ENCODE data around the gene AGK. TPM values are rescaled to one million over a fixed set of nuclear protein-coding genes. Genes with fewer than 3 reads are reported as not detected.

Gene AGK
- total RNA-seq, 4 donors from 2014 or later = 15.3 to 42.7 (median 19.4) TPM

DNA sequence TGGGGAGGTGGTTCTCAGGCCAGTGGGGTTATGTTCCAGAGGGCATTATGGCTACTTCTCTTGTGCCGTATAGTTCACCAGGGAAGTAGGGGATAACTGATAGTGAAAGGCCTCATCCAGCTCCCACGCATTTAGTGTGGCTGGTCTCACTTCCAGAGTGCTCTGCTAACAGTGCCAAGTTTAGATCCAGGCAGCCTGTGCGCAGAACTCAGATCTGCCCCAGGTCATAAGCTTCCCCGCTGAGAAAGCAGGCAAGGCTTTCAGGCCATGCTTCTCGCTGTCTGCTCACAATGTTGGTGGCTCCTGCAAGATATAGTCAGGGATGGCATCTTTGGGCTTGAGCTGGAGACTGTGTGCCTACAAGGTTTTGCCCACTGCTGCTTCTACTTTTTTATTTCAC is 11.3 kb downstream of the AGK start:
- H3K27ac ChIP-seq = no peak overlapping the region
- no peaks in the 10 kb centered on the region for H3K27me3 ChIP-seq
- no peaks in the 10 kb centered on the region for H3K9me3 ChIP-seq
- 93% methylated on average over 5 of the region's 5 CpGs for WGBS
- no peak overlapping the region for H3K4me3 ChIP-seq
- DNase-seq (ENCODE audit: low spot score in 2 of 2) = no peak
- TF ChIP-seq POLR2AphosphoS5 (IDR thresholded peaks at IDR 0.05) = no peak
- TF ChIP-seq, protein P1, sequence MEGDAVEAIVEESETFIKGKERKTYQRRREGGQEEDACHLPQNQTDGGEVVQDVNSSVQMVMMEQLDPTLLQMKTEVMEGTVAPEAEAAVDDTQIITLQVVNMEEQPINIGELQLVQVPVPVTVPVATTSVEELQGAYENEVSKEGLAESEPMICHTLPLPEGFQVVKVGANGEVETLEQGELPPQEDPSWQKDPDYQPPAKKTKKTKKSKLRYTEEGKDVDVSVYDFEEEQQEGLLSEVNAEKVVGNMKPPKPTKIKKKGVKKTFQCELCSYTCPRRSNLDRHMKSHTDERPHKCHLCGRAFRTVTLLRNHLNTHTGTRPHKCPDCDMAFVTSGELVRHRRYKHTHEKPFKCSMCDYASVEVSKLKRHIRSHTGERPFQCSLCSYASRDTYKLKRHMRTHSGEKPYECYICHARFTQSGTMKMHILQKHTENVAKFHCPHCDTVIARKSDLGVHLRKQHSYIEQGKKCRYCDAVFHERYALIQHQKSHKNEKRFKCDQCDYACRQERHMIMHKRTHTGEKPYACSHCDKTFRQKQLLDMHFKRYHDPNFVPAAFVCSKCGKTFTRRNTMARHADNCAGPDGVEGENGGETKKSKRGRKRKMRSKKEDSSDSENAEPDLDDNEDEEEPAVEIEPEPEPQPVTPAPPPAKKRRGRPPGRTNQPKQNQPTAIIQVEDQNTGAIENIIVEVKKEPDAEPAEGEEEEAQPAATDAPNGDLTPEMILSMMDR (IDR thresholded peaks at IDR 0.05) = no peak
- H3K4me1 ChIP-seq = no peaks in the 10 kb centered on the region
- H3K36me3 ChIP-seq = peaks cover 32% of the 10 kb centered on the region

DNA sequence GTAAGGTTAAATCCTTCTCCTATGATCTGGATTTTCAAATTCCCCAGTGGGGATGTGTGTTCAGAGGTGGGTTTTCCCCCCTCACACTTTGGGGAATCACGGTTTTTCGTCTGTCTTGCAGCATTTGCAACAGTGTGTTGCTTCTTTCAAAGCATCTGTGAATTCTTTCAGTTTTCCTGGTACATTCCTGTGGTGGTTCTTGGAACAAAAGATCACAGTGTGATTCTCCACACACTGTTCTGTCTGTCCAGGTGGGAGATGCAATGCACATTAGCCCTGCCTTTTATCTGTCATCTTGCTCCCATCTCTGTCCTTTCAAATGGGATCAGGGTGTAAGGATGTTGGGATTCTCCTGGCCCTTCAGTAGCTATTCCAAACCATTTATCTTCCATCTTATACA is 11.8 kb downstream of the AGK start:
- Histone ChIP-seq H3K27me3 (no peaks in the 10 kb centered on the region), H3K4me1 (no peaks in the 10 kb centered on the region), H3K27ac (no peak overlapping the region), H3K4me3 (no peak overlapping the region), H3K36me3 (peaks cover 37% of the 10 kb centered on the region), H3K9me3 (no peaks in the 10 kb centered on the region)
- 75% methylated on average over 2 of the region's 2 CpGs for WGBS
- TF ChIP-seq, protein P1 (IDR thresholded peaks at IDR 0.05) = no peak
- TF ChIP-seq POLR2A (IDR thresholded peaks at IDR 0.05) (no peak), POLR2AphosphoS5 (IDR thresholded peaks at IDR 0.05) (no peak), EP300 (IDR thresholded peaks at IDR 0.05) (no peak)
- DNase-seq (ENCODE audit: low spot score in 2 of 2) = no peak

DNA sequence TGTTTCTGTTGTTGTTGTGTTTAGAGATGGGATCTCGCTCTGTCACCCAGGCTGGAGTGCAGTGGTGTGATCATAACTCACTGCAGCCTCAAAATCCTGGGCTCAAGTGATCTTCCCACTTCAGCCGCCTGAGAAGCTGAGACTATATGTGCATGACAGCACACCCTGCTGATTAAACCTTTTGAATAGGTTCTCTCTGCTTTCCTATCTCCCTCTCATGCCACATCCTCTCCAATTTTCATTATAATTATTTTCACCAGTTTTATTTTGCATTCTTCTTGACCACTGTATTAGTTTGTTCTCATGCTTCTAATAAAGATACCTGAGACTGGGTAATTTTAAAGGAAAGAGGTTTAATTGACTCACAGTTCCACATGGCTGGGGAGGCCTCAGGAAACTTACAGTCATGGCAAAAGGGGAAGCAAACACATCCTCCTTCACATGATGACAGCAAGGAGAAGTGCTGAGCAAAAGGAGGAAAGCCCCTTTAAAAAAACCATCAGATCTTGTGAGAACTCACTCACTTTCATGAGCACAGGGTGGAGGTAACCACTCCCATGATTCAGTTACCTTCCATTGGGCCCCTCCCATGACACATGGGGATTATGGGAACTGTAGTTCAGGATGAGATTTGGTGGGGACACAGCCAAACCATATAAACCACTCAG is 12.9 kb downstream of the AGK start:
- no peaks in the 10 kb centered on the region for H3K4me1 ChIP-seq
- no peak overlapping the region for H3K27ac ChIP-seq
- H3K36me3 ChIP-seq = peaks cover 40% of the 10 kb centered on the region
- H3K27me3 ChIP-seq = no peaks in the 10 kb centered on the region
- H3K4me3 ChIP-seq = no peak overlapping the region
- no peak for DNase-seq (ENCODE audit: low spot score in 2 of 2)
- 91% methylated on average over 2 of the region's 2 CpGs for WGBS
- no peaks in the 10 kb centered on the region for H3K9me3 ChIP-seq
- TF ChIP-seq POLR2A (IDR thresholded peaks at IDR 0.05) (no peak), EP300 (IDR thresholded peaks at IDR 0.05) (no peak), POLR2AphosphoS5 (IDR thresholded peaks at IDR 0.05) (no peak)
- TF ChIP-seq, protein P1 (IDR thresholded peaks at IDR 0.05) = no peak

DNA sequence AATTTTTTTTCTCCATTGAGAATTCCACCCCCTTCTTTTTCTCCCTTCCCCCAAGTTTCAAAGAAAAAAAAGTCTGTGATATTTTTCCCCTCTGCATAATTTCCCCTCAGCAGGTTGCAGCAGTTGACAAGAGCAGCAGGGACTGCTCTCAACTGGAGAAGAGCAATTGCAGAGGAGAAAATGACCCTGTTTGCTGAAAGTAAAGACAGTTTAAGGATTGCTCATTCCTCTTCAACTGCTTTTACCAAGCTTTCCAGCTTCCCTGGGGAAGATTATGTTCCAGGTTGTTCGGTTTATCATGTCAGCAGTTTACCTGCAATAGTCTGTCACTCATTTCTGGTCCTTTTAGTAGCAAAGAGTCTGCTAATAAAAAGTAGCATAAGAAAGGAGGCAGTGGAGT is 16.2 kb downstream of the AGK start:
- DNase-seq (ENCODE audit: low spot score in 2 of 2) = no peak
- Histone ChIP-seq H3K9me3 (no peaks in the 10 kb centered on the region), H3K36me3 (peaks cover 46% of the 10 kb centered on the region), H3K4me1 (no peaks in the 10 kb centered on the region), H3K27me3 (no peaks in the 10 kb centered on the region), H3K4me3 (no peak overlapping the region), H3K27ac (no peak overlapping the region)
- TF ChIP-seq POLR2A (IDR thresholded peaks at IDR 0.05) (no peak), EP300 (IDR thresholded peaks at IDR 0.05) (no peak), POLR2AphosphoS5 (IDR thresholded peaks at IDR 0.05) (no peak)
- TF ChIP-seq, protein P1 (IDR thresholded peaks at IDR 0.05) = no peak
- WGBS = 81% methylated on average over 1 of the region's 1 CpG

DNA sequence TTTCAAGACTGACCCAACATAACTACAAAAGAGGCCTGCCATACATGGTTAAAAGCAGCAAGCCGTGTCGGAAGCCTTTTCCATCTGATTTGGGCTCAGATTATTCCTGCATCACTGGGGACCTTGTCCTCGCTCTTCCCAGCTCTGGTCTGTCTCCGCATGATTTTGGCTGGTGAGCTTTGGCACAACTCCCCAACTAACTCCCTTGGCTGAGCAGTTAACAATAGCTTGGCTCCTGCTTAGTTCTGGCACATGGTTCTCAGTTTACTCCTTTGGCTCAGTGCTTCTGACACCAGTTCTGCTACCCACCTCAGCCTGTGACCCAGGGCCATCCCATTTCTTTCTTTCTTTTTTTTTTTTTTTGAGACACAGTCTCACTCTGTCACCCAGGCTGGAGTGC is 17.0 kb downstream of the AGK start:
- peaks cover 42% of the 10 kb centered on the region for H3K36me3 ChIP-seq
- H3K4me3 ChIP-seq = no peak overlapping the region
- no peaks in the 10 kb centered on the region for H3K4me1 ChIP-seq
- no peak for TF ChIP-seq EP300 (IDR thresholded peaks at IDR 0.05)
- TF ChIP-seq POLR2AphosphoS5 (IDR thresholded peaks at IDR 0.05) = no peak
- TF ChIP-seq, protein P1 (IDR thresholded peaks at IDR 0.05) = no peak
- TF ChIP-seq POLR2A (IDR thresholded peaks at IDR 0.05) = no peak
- no peak overlapping the region for H3K27ac ChIP-seq
- no peaks in the 10 kb centered on the region for H3K27me3 ChIP-seq
- no peaks in the 10 kb centered on the region for H3K9me3 ChIP-seq
- 73% methylated on average over 4 of the region's 4 CpGs for WGBS
- DNase-seq (ENCODE audit: low spot score in 2 of 2) = no peak
